ENCODE data around the gene C20orf202.

The C20orf202 gene

DNA sequence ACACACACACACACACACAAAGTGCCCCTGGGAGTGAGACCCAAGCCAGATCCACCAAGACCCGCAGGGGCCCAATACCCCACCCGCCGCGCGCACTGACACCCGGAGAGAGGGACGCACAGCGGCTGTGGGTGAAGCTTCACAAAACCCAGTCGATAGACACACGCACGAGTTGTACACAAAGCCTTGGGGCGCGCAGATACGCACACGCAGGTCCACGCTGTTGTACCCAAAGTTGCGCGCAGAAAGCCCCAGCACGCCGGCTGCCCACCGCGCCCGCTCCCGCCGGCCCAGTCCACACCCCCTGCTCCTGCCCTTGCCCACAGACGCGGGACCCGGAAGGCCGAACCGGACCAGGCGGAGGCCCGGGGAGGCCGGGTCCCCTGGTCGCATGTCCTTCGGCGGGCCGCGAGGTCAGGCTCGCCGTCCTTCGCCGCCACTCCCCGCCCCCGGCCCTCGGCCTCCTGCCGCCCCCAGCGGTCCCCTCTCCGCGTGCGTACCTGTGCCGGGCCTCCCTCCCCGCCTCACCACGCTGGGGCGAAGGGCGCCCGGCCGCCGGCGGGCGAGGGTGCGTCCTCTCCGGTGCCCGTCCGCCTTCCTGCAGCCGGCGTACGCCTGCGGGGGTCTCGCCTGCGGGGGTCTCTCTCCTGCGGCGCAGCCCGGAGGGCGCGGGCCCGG, 18.5 kb upstream of the C20orf202 start, which contains the start of gene TMEM74B (continued):
- TF ChIP-seq GLIS2 (tag by site-specific recombination; IDR thresholded peaks at IDR 0.05): peak; percentile 23; the same call in 1 of the 2 replicates
- TF ChIP-seq ZNF514 (tag by site-specific recombination; IDR thresholded peaks at IDR 0.05): no peak
- TF ChIP-seq ZIC2 (tag by site-specific recombination; IDR thresholded peaks at IDR 0.05): no peak
- TF ChIP-seq ZSCAN23 (tag by site-specific recombination; IDR thresholded peaks at IDR 0.05): no peak
- 0 out of 2 replicates have a peak, but pooled peaks have one; percentile 63 for TF ChIP-seq ZNF391 (tag by site-specific recombination; IDR thresholded peaks at IDR 0.05; ENCODE audit: borderline replicate concordance, low read depth)
- TF ChIP-seq, protein P1, sequence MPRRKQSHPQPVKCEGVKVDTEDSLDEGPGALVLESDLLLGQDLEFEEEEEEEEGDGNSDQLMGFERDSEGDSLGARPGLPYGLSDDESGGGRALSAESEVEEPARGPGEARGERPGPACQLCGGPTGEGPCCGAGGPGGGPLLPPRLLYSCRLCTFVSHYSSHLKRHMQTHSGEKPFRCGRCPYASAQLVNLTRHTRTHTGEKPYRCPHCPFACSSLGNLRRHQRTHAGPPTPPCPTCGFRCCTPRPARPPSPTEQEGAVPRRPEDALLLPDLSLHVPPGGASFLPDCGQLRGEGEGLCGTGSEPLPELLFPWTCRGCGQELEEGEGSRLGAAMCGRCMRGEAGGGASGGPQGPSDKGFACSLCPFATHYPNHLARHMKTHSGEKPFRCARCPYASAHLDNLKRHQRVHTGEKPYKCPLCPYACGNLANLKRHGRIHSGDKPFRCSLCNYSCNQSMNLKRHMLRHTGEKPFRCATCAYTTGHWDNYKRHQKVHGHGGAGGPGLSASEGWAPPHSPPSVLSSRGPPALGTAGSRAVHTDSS (tag by site-specific recombination; IDR thresholded peaks at IDR 0.05): no peak
- TF ChIP-seq, protein P2, sequence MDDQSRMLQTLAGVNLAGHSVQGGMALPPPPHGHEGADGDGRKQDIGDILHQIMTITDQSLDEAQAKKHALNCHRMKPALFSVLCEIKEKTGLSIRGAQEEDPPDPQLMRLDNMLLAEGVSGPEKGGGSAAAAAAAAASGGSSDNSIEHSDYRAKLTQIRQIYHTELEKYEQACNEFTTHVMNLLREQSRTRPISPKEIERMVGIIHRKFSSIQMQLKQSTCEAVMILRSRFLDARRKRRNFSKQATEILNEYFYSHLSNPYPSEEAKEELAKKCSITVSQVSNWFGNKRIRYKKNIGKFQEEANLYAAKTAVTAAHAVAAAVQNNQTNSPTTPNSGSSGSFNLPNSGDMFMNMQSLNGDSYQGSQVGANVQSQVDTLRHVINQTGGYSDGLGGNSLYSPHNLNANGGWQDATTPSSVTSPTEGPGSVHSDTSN (CRISPR knock-in tag; IDR thresholded peaks at IDR 0.05): peak; percentile 69; the same call in 1 of the 2 replicates
- TF ChIP-seq ZNF10 (tag by site-specific recombination; IDR thresholded peaks at IDR 0.05): no peak
- TF ChIP-seq ZNF658 (tag by site-specific recombination; IDR thresholded peaks at IDR 0.05): no peak
- TF ChIP-seq ZNF155 (tag by site-specific recombination; IDR thresholded peaks at IDR 0.05): no peak

DNA sequence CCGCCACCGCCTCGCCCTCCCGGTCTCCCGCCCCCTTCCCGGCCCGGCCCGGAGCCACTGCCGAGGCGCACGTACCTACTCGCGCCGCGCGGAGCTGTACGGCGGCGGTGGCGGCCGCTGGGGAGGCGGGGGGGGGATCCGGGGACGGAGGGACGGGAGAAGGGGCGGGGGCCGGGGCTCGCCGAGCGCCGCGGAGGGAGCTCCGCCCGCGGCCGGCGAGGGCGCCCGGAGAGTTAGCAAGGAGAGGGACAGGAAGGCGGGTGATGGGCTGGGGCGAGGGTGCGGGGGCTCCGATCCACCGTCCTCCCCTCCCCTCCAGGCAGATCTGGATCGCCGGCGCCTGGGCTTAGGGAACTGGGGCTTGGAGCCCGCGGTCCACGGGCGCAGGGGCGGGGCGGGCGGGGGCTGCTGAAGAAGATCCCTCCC, 17.9 kb upstream of the C20orf202 start:
- ChIA-PET POLR2A (interaction anchor here (1.0 kb wide), 1 partner anchor 39 kb away, joined by 4 read pairs; no protein-coding TSS in a partner anchor), CTCF (interaction anchor here (0.6 to 3.4 kb wide), 4 partner anchors 11 to 397 kb away, joined by 3 to 21 read pairs (median 4); no protein-coding TSS in a partner anchor)
- Histone ChIP-seq H3K9me3 (ENCODE audit: control insufficient read depth, insufficient read depth, low read depth, low read length) (no peaks in the 10 kb centered on the region), H3K4me3 (ENCODE audit: low read depth, low read length) (peak overlapping the region; percentile 46), H3K36me3 (ENCODE audit: control insufficient read depth in 2 of 2, insufficient read depth in 1 of 2, low read length in 2 of 2) (peaks cover 0 to 12% of the 10 kb centered on the region in 2 experiments; a peak in 1 of 3 replicates), H3K4me1 (ENCODE audit: control insufficient read depth, insufficient read depth, low read length) (no peaks in the 10 kb centered on the region), H3K27ac (ENCODE audit: extremely low read depth, low read depth, low read length) (no peak overlapping the region; the same call in 1 of the 2 replicates)
- TF ChIP-seq ZNF473 (tag by site-specific recombination; IDR thresholded peaks at IDR 0.05) (no peak), ZNF266 (tag by site-specific recombination; IDR thresholded peaks at IDR 0.05; ENCODE audit: low read depth) (no peak), ZNF623 (tag by site-specific recombination; IDR thresholded peaks at IDR 0.05) (no peak), ZNF248 (tag by site-specific recombination; IDR thresholded peaks at IDR 0.05) (no peak)
- TF ChIP-seq, protein P3, sequence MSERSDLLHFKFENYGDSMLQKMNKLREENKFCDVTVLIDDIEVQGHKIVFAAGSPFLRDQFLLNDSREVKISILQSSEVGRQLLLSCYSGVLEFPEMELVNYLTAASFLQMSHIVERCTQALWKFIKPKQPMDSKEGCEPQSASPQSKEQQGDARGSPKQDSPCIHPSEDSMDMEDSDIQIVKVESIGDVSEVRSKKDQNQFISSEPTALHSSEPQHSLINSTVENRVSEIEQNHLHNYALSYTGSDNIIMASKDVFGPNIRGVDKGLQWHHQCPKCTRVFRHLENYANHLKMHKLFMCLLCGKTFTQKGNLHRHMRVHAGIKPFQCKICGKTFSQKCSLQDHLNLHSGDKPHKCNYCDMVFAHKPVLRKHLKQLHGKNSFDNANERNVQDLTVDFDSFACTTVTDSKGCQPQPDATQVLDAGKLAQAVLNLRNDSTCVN (tag by site-specific recombination; optimal IDR thresholded peaks at IDR 0.05): peak; percentile 14
- TF ChIP-seq, protein P4, sequence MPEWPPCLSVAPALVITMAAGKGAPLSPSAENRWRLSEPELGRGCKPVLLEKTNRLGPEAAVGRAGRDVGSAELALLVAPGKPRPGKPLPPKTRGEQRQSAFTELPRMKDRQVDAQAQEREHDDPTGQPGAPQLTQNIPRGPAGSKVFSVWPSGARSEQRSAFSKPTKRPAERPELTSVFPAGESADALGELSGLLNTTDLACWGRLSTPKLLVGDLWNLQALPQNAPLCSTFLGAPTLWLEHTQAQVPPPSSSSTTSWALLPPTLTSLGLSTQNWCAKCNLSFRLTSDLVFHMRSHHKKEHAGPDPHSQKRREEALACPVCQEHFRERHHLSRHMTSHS (tag by site-specific recombination; IDR thresholded peaks at IDR 0.05): no peak
- TF ChIP-seq, protein P5, sequence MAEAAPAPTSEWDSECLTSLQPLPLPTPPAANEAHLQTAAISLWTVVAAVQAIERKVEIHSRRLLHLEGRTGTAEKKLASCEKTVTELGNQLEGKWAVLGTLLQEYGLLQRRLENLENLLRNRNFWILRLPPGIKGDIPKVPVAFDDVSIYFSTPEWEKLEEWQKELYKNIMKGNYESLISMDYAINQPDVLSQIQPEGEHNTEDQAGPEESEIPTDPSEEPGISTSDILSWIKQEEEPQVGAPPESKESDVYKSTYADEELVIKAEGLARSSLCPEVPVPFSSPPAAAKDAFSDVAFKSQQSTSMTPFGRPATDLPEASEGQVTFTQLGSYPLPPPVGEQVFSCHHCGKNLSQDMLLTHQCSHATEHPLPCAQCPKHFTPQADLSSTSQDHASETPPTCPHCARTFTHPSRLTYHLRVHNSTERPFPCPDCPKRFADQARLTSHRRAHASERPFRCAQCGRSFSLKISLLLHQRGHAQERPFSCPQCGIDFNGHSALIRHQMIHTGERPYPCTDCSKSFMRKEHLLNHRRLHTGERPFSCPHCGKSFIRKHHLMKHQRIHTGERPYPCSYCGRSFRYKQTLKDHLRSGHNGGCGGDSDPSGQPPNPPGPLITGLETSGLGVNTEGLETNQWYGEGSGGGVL (tag by site-specific recombination; IDR thresholded peaks at IDR 0.05): peak; percentile 69
- TF ChIP-seq, protein P6, sequence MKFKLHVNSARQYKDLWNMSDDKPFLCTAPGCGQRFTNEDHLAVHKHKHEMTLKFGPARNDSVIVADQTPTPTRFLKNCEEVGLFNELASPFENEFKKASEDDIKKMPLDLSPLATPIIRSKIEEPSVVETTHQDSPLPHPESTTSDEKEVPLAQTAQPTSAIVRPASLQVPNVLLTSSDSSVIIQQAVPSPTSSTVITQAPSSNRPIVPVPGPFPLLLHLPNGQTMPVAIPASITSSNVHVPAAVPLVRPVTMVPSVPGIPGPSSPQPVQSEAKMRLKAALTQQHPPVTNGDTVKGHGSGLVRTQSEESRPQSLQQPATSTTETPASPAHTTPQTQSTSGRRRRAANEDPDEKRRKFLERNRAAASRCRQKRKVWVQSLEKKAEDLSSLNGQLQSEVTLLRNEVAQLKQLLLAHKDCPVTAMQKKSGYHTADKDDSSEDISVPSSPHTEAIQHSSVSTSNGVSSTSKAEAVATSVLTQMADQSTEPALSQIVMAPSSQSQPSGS (tag by site-specific recombination; IDR thresholded peaks at IDR 0.05; ENCODE audit: low read depth): no peak

All from HEK293 (cell line).